WERI-Rb-1 (cell line): ENCODE results near the gene TFPI2.
"Not testable (repeated sequence)": the region's sequence is repeated elsewhere in the genome, so short reads cannot be mapped to it uniquely, and the experiment has no call there.

Source experiments
- DNase-seq: peaks from one replicate; pipeline ENCODE4 v3.0.0-alpha.2; 2020
- H3K27ac ChIP-seq: fragments of 250-450 bp; sonication (Bioruptor Pico); 2 replicates; pipeline ENCODE4 v1.5.1; 2020; ENCODE audit warnings: mild to moderate bottlenecking, moderate library complexity
- H3K27me3 ChIP-seq: fragments of 250-450 bp; sonication (Bioruptor Pico); 2 replicates; pipeline ENCODE4 v1.5.1; 2021; ENCODE audit warnings: mild to moderate bottlenecking, low read depth, moderate library complexity; ENCODE audit not compliant: insufficient read depth, severe bottlenecking
- H3K36me3 ChIP-seq: fragments of 250-450 bp; sonication (Bioruptor Pico); 2 replicates; pipeline ENCODE4 v1.5.1; 2020; ENCODE audit warnings: mild to moderate bottlenecking, moderate library complexity
- H3K4me3 ChIP-seq: 2 replicates; pipeline ENCODE4 v1.5.1; 2011; ENCODE audit warnings: low read depth, mild to moderate bottlenecking, control low read depth, low read length
- H3K9me3 ChIP-seq: fragments of 250-450 bp; sonication (Bioruptor Pico); 2 replicates; pipeline ENCODE4 v1.5.1; 2021; ENCODE audit warnings: mild to moderate bottlenecking, moderate library complexity; ENCODE audit not compliant: severe bottlenecking
- CTCF ChIP-seq: IDR thresholded peaks from 2 replicates; pipeline ENCODE4 v1.5.1; 2011; ENCODE audit warnings: low read depth, mild to moderate bottlenecking, control low read depth, inconsistent platforms, low read length

The TFPI2 gene

GRCh38 chr7:93913197-93913596 is 22.6 kb upstream of the TFPI2 start:
- Histone ChIP-seq H3K9me3 (no peaks in the 10 kb centered on the region), H3K27me3 (no peaks in the 10 kb centered on the region), H3K27ac (no peak overlapping the region), H3K36me3 (no peaks in the 10 kb centered on the region), H3K4me3 (no peak overlapping the region)
- no peak for DNase-seq
- TF ChIP-seq CTCF = no peak

- not testable (repeated sequence) for H3K9me3 ChIP-seq, DNase-seq, H3K27ac ChIP-seq, H3K36me3 ChIP-seq, H3K4me3 ChIP-seq, H3K27me3 ChIP-seq
These were observed 21.1 kb upstream of the TFPI2 start for GRCh38 chr7:93911661-93912060.

GRCh38 chr7:93911242-93911641 is 20.7 kb upstream of the TFPI2 start:
- H3K4me3 ChIP-seq, DNase-seq: not testable (repeated sequence)

GRCh38 chr7:93910076-93910994 is 19.8 kb upstream of the TFPI2 start:
- H3K9me3 ChIP-seq = no peaks in the 10 kb centered on the region
- TF ChIP-seq CTCF = no peak
- no peak for DNase-seq
- H3K4me3 ChIP-seq = no peak overlapping the region
- H3K36me3 ChIP-seq = no peaks in the 10 kb centered on the region
- no peak overlapping the region for H3K27ac ChIP-seq
- H3K27me3 ChIP-seq = no peaks in the 10 kb centered on the region

More at GRCh38 chr7:93911242-93911641, 20.7 kb upstream of the TFPI2 start:
- H3K36me3 ChIP-seq, H3K27ac ChIP-seq, H3K27me3 ChIP-seq, H3K9me3 ChIP-seq: not testable (repeated sequence)

GRCh38 chr7:93906267-93906666 is 15.7 kb upstream of the TFPI2 start, which contains the start of gene GNGT1:
Gene GNGT1 (plus strand): TSS chr7:93906567. CDS start chr7:93906747, 180 bp downstream.
- Histone ChIP-seq H3K27ac (no peak within 1 kb of the TSS), H3K4me3 (peak within 1 kb of the TSS; percentile 23), H3K9me3 (no peaks in the 10 kb centered on the region), H3K36me3 (no peaks in the 10 kb centered on the region), H3K27me3 (no peaks in the 10 kb centered on the region)
- no peak for TF ChIP-seq CTCF
- no peak for DNase-seq

- Histone ChIP-seq H3K9me3 (no peaks in the 10 kb centered on the region), H3K27me3 (no peaks in the 10 kb centered on the region), H3K36me3 (no peaks in the 10 kb centered on the region), H3K27ac (no peak overlapping the region), H3K4me3 (no peak overlapping the region)
- DNase-seq = peak; percentile 26
- peak; percentile 61 for TF ChIP-seq CTCF
These were observed 12.3 kb upstream of the TFPI2 start for GRCh38 chr7:93902777-93903423.
